ENCODE measurements around the gene CEP20. TPM values are rescaled to one million over a fixed set of nuclear protein-coding genes. Genes with fewer than 3 reads are reported as not detected.

CEP20 gene
- total RNA-seq, 1 experiment from 2014 or later = 94.3 TPM

DNA sequence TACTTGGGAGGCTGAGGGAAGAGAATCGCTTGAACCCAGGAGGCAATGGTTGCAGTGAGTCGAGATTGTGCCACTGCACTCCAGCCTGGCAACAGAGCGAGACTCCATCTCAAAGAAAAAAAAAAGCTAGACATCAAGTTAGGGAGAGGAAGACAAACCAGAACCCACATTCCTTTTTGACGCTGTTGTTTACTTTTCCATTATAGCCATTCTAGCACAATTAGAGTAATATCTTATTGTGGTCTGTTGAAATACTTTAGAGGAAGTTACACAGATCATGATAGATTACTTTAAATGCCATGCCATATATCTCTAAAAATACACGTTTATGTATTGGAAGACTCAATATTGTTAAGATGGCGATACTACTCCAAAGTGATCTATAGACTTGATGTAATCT is 44.5 kb upstream of the CEP20 start:
- DNase-seq (ENCODE audit: low read depth, low spot score) (no peak), ATAC-seq (no peak)
- CTCF ChIA-PET = no interaction called here
- Histone ChIP-seq H3K4me1 (ENCODE audit: control insufficient read depth, insufficient read depth, low read length) (no peaks in the 10 kb centered on the region), H3K4me3 (ENCODE audit: low read depth in 2 of 2, low read length in 2 of 2) (no peak overlapping the region), H3K9me3 (ENCODE audit: control insufficient read depth, insufficient read depth, low read depth, low read length) (no peaks in the 10 kb centered on the region), H3K27ac (ENCODE audit: low read length) (no peak overlapping the region), H3K27me3 (ENCODE audit: control insufficient read depth, insufficient read depth, low read length) (no peaks in the 10 kb centered on the region), H3K36me3 (ENCODE audit: control insufficient read depth, insufficient read depth, low read length) (no peaks in the 10 kb centered on the region)
- POLR2A ChIA-PET = no interaction called here
- intact Hi-C loops (cut with micrococcal nuclease; ENCODE audit: unreplicated experiment) (no loop called here), in situ Hi-C loops (cut with HindIII; ENCODE audit: low pct_unique_long_range_greater_than_20kb, low sequenced_read_pairs) (no loop called here)
- TF ChIP-seq SIN3A (IDR thresholded peaks at IDR 0.05; ENCODE audit: borderline replicate concordance, insufficient read depth, low read depth, low read length) (no peak), TCF7L2 (IDR thresholded peaks at IDR 0.05; ENCODE audit: low read depth, low read length) (no peak), POLR2AphosphoS5 (IDR thresholded peaks at IDR 0.05; ENCODE audit: low read depth, low read length) (no peak), CTCF (IDR thresholded peaks at IDR 0.05) (no peak), REST (IDR thresholded peaks at IDR 0.05; ENCODE audit: insufficient read depth in 1 of 2, low read depth in 2 of 2, low read length in 1 of 2) (no peak)
- no TSS peak for BruUV-seq (replicated peaks)

DNA sequence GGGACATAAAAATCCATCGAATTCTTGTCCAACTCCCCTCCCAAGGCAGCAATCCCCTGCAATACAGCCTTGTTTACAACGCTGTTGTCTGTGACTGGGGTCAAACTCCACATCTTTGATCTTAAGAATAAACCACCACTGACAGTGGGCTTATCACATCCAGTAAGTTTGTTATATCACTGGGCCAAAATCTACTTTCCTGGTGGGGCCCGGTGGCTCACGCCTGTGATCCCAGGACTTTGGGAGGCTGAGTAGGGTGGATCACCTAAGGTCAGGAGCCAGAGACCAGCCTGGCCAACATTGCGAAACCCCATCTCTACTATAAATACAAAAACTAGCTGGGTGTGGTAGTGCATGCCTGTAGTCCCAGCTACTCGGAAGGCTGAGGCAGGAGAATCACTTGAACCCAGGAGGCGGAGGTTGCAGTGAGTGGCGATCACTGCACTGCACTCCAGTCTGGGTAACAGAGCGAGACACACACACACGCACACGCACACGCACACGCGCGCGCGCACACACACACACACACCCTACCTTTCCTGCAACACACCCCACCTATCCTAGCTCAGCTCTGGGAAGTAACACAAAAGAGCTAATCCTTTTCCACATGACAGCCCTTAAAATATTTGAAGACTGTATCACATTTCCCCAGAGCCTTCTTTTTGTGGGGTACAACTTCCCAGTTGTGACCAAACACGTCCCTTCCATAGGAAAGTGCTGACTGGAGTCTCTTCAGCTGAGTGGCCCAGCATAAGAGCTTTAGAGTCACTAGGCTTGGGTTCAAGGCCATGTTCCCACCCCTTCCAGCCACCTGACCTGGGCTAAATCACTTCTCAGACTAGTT is 40.1 kb upstream of the CEP20 start:
- no peaks in the 10 kb centered on the region for H3K4me1 ChIP-seq (ENCODE audit: control insufficient read depth, insufficient read depth, low read length)
- no peak overlapping the region; the same call in 1 of the 2 replicates for H3K27ac ChIP-seq (ENCODE audit: low read length)
- ChIA-PET CTCF (no interaction called here), POLR2A (no interaction called here)
- ATAC-seq (no peak), DNase-seq (ENCODE audit: low read depth, low spot score) (no peak)
- H3K36me3 ChIP-seq (ENCODE audit: control insufficient read depth, insufficient read depth, low read length) = no peaks in the 10 kb centered on the region
- H3K4me3 ChIP-seq (ENCODE audit: low read depth in 2 of 2, low read length in 2 of 2) = no peak overlapping the region
- TF ChIP-seq POLR2AphosphoS5 (IDR thresholded peaks at IDR 0.05; ENCODE audit: low read depth, low read length) = no peak
- TF ChIP-seq TCF7L2 (IDR thresholded peaks at IDR 0.05; ENCODE audit: low read depth, low read length) = no peak
- TF ChIP-seq CTCF (IDR thresholded peaks at IDR 0.05) = no peak
- TF ChIP-seq REST (IDR thresholded peaks at IDR 0.05; ENCODE audit: insufficient read depth in 1 of 2, low read depth in 2 of 2, low read length in 1 of 2) = no peak
- no peak for TF ChIP-seq SIN3A (IDR thresholded peaks at IDR 0.05; ENCODE audit: borderline replicate concordance, insufficient read depth, low read depth, low read length)
- BruUV-seq (replicated peaks) = no TSS peak
- no peaks in the 10 kb centered on the region for H3K9me3 ChIP-seq (ENCODE audit: control insufficient read depth, insufficient read depth, low read depth, low read length)
- in situ Hi-C loops (cut with HindIII; ENCODE audit: low pct_unique_long_range_greater_than_20kb, low sequenced_read_pairs) = no loop called here
- H3K27me3 ChIP-seq (ENCODE audit: control insufficient read depth, insufficient read depth, low read length) = no peaks in the 10 kb centered on the region
- intact Hi-C loops (cut with micrococcal nuclease; ENCODE audit: unreplicated experiment) = no loop called here
